Lung microvascular endothelial cell (primary cell): ENCODE results near the gene SRGAP3. TPM values are rescaled to one million over a fixed set of nuclear protein-coding genes. Genes with fewer than 3 reads are reported as not detected.

Source experiments
- DNase-seq, 2 donors: peaks; one replicate each; pipeline versions ENCODE4 v3.0.0 to v3.0.0-alpha.2; 2010; ENCODE audit warnings: low read depth in 2 of 2
- total RNA-seq: library from RNA; depleted of rRNA; stranded (reverse); fragments of >200 nt; gene quantifications from 2 replicates; pipeline ENCODE4 v1.2.1, GENCODE V29; 2014

SRGAP3 gene
- total RNA-seq, 1 donor from 2014 or later: 8.3 TPM

- no peak for DNase-seq
Observed at GRCh38 chr3:9021271-9022009, 228.0 kb downstream of the SRGAP3 start.

- no peak for DNase-seq
Observed at GRCh38 chr3:9020426-9020825, 229.0 kb downstream of the SRGAP3 start.

- DNase-seq: no peak
Observed at GRCh38 chr3:9019259-9019961, 230.0 kb downstream of the SRGAP3 start.

- no peak for DNase-seq
Observed at GRCh38 chr3:9015250-9015649, 234.2 kb downstream of the SRGAP3 start.

GRCh38 chr3:9013782-9014563 lies 235.5 kb downstream of the SRGAP3 start:
- DNase-seq: peak; percentile 26 to 40

- DNase-seq: no peak
Observed at GRCh38 chr3:9012521-9012920, 236.9 kb downstream of the SRGAP3 start.

GRCh38 chr3:9009976-9010545 lies 239.4 kb downstream of the SRGAP3 start:
- no peak for DNase-seq

- no peak for DNase-seq
Observed at GRCh38 chr3:9008550-9009255, 240.7 kb downstream of the SRGAP3 start.

- DNase-seq: no peak
Observed at GRCh38 chr3:9007928-9008327, 241.5 kb downstream of the SRGAP3 start.

- DNase-seq: no peak
Observed at GRCh38 chr3:9007213-9007612, 242.2 kb downstream of the SRGAP3 start.

GRCh38 chr3:9000041-9000440 lies 249.4 kb downstream of the SRGAP3 start:
- no peak for DNase-seq

- no peak for DNase-seq
Observed at GRCh38 chr3:8997151-8997550, 252.3 kb downstream of the SRGAP3 start.

- peak; percentile 15 to 22 for DNase-seq
Observed at GRCh38 chr3:8996681-8997121, 252.7 kb downstream of the SRGAP3 start.

- no peak for DNase-seq
Observed at GRCh38 chr3:8996216-8996615, 253.2 kb downstream of the SRGAP3 start.

- no peak for DNase-seq
Observed at GRCh38 chr3:8994226-8994625, 255.2 kb downstream of the SRGAP3 start.

- no peak for DNase-seq
Observed at GRCh38 chr3:8993331-8993730, 256.1 kb downstream of the SRGAP3 start.

GRCh38 chr3:8992854-8993253 lies 256.6 kb downstream of the SRGAP3 start:
- no peak for DNase-seq

GRCh38 chr3:8992199-8992598 lies 257.2 kb downstream of the SRGAP3 start:
- DNase-seq: no peak

- no peak for DNase-seq
Observed at GRCh38 chr3:8990266-8991215, 258.9 kb downstream of the SRGAP3 start.
